NCI-H2196 treated with DMSO at 0.1 percent for 48 hours (cell line): ENCODE measurements around the gene TAMALIN.

Experiments used
- DNase-seq: peaks from one replicate; lab custom pipeline; 2025; ENCODE audit not compliant: unreplicated experiment; lab: John Stamatoyannopoulos, UW

Gene TAMALIN

GRCh38 chr12:52054231-52054832 is 47.6 kb downstream of the TAMALIN start:
- no peak for DNase-seq

GRCh38 chr12:52054833-52055730 is 48.3 kb downstream of the TAMALIN start:
- no peak for DNase-seq

GRCh38 chr12:52055731-52056711 is 49.3 kb downstream of the TAMALIN start:
- DNase-seq = no peak

- DNase-seq = no peak
These were observed 50.3 kb downstream of the TAMALIN start for GRCh38 chr12:52056801-52057637.

GRCh38 chr12:52057638-52058576 is 51.2 kb downstream of the TAMALIN start:
- no peak for DNase-seq

GRCh38 chr12:52058631-52059361 is 52.0 kb downstream of the TAMALIN start:
- no peak for DNase-seq

GRCh38 chr12:52059582-52060497 is 53.1 kb downstream of the TAMALIN start:
- DNase-seq = no peak

GRCh38 chr12:52060498-52061177 is 53.9 kb downstream of the TAMALIN start:
- no peak for DNase-seq

- DNase-seq = no peak
These were observed 54.9 kb downstream of the TAMALIN start for GRCh38 chr12:52061470-52062166.

GRCh38 chr12:52062167-52063081 is 55.7 kb downstream of the TAMALIN start:
- DNase-seq = no peak

GRCh38 chr12:52063082-52063924 is 56.6 kb downstream of the TAMALIN start:
- DNase-seq = no peak

GRCh38 chr12:52063981-52064649 is 57.4 kb downstream of the TAMALIN start:
- no peak for DNase-seq
